Activated CD8-positive, alpha-beta T cell treated with anti-CD3 and anti-CD28 coated beads for 36 hours (primary cell): ENCODE data around the gene CACNB3. TPM values are rescaled to one million over a fixed set of nuclear protein-coding genes. Genes with fewer than 3 reads are reported as not detected.
"Not testable (repeated sequence)": the region's sequence is repeated elsewhere in the genome, so short reads cannot be mapped to it uniquely, and the experiment has no call there.

Experiments
- ATAC-seq: fragments of 200-7000 bp; cut with Tn5 transposase; one replicate; pipeline ENCODE4 v1.10.0; 2021; ENCODE audit warnings: mild to moderate bottlenecking, moderate library complexity
- CTCF ChIA-PET: fragments of 350-600 bp; sonication (Branson Sonifier 250); formaldehyde crosslinking; loops from one replicate; lab custom pipeline; 2021; ENCODE audit warnings: antibody characterized with exemption; lab: Charles Lee
- POLR2A ChIA-PET: fragments of 350-600 bp; sonication (Branson Sonifier 250); formaldehyde crosslinking; loops from one replicate; lab custom pipeline; 2021; ENCODE audit warnings: antibody characterized with exemption; lab: Charles Lee
- DNase-seq: peaks from one replicate; pipeline ENCODE4 v3.0.0-alpha.2; 2020
- H3K27ac Mint-ChIP-seq: one replicate; pipeline ENCODE4 v1.8.0; 2021; ENCODE audit warnings: mild to moderate bottlenecking, mixed read lengths
- H3K27me3 Mint-ChIP-seq: one replicate; pipeline ENCODE4 v1.8.0; 2021; ENCODE audit warnings: mixed read lengths
- H3K36me3 Mint-ChIP-seq: one replicate; pipeline ENCODE4 v1.8.0; 2021; ENCODE audit warnings: low read depth, mixed read lengths
- H3K4me1 Mint-ChIP-seq: one replicate; pipeline ENCODE4 v1.8.0; 2021; ENCODE audit warnings: low read depth, mixed read lengths
- H3K4me3 Mint-ChIP-seq: one replicate; pipeline ENCODE4 v1.8.0; 2021; ENCODE audit warnings: mild to moderate bottlenecking, moderate library complexity, mixed read lengths
- H3K9me3 Mint-ChIP-seq: one replicate; pipeline ENCODE4 v1.8.0; 2021; ENCODE audit warnings: mixed read lengths
- intact Hi-C: fragments of 100-400 bp; cut with micrococcal nuclease; formaldehyde crosslinking; loops from one replicate; pipeline ENCODE4 v1.10.0; 2022
- microRNA-seq: library from miRNA; unstranded; fragments of <30 nt; microRNA quantifications from one replicate; pipeline ENCODE4 v1.2.0, GENCODE V29; 2022; ENCODE audit warnings: borderline microRNAs expressed, borderline replicate concordance
- total RNA-seq, 2 experiments: library from RNA; stranded (reverse); gene quantifications; one replicate each; pipeline ENCODE4 v1.2.3, GENCODE V29; 2021
- TF ChIP-seq, protein P1 (sequence below): fragments of 200-600 bp; IDR thresholded peaks from one replicate; pipeline ENCODE4 v1.8.0; 2022; ENCODE audit warnings: antibody characterized with exemption, mild to moderate bottlenecking

Gene CACNB3
- total RNA-seq, 2 experiments from 2014 or later: 7.7 to 8.2 TPM

DNA sequence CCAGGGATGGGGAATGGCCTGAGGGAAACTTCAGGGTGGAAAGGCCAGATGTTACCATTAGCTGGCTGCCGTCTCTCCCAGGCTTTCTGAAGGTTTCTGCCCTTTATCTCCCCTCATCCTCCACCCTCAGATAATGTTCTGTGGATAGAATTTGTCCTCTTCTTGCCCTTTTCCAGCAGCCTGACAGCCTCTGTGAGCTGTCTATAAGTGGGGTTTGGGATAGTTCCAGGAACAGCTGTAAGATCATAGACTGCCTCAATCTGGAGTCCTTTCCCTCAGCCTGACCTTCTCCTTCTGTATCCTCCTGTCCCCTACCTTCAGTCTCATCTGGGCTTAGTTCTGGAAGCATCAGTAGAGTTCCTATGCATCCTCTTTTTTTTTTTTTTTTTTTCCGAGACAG lies 50.2 kb downstream of the CACNB3 start:
- Mint-ChIP-seq H3K27me3 (peaks cover 14% of the 10 kb centered on the region), H3K36me3 (no peaks in the 10 kb centered on the region), H3K27ac (no peak overlapping the region), H3K4me3 (no peak overlapping the region), H3K9me3 (no peaks in the 10 kb centered on the region), H3K4me1 (peaks cover 18% of the 10 kb centered on the region)
- ChIA-PET CTCF (interaction anchor here (0.7 to 9.2 kb wide), 4 partner anchors 17 to 106 kb away, joined by 3 to 103 read pairs (median 36); partner anchors contain the start of gene DDX23), POLR2A (interaction anchor here (1.1 to 7.4 kb wide), 3 partner anchors 15 to 56 kb away, joined by 3 to 56 read pairs (median 22); partner anchors contain the start of genes DDX23 and FKBP11)
- no peak for DNase-seq
- TF ChIP-seq, protein P1, sequence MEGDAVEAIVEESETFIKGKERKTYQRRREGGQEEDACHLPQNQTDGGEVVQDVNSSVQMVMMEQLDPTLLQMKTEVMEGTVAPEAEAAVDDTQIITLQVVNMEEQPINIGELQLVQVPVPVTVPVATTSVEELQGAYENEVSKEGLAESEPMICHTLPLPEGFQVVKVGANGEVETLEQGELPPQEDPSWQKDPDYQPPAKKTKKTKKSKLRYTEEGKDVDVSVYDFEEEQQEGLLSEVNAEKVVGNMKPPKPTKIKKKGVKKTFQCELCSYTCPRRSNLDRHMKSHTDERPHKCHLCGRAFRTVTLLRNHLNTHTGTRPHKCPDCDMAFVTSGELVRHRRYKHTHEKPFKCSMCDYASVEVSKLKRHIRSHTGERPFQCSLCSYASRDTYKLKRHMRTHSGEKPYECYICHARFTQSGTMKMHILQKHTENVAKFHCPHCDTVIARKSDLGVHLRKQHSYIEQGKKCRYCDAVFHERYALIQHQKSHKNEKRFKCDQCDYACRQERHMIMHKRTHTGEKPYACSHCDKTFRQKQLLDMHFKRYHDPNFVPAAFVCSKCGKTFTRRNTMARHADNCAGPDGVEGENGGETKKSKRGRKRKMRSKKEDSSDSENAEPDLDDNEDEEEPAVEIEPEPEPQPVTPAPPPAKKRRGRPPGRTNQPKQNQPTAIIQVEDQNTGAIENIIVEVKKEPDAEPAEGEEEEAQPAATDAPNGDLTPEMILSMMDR: no peak
- no peak for ATAC-seq
- intact Hi-C loops: no loop called here

DNA sequence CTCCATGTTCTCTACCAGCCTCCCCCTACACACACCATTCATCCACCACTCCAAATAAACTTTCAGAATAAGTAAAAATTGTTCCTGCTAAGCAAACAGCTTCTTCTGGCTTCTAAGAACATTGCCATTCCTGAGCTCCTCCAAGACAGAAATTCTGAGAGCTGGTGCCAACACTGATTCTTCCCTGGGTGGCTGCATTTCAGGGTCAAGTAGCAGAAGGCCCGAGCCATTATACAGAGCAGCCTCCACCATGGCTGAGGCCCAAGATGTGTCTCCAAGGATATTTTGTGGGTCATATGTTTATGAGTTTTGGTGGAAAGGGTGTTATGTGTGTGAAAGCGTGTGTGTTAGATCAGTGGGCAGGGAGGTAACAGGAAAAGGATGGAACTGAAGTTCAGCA lies 50.9 kb downstream of the CACNB3 start:
- intact Hi-C loops: no loop called here
- Mint-ChIP-seq H3K27me3 (peaks cover 7% of the 10 kb centered on the region), H3K27ac (no peak overlapping the region), H3K9me3 (no peaks in the 10 kb centered on the region), H3K4me3 (no peak overlapping the region), H3K4me1 (peaks cover 16% of the 10 kb centered on the region), H3K36me3 (no peaks in the 10 kb centered on the region)
- ChIA-PET CTCF (interaction anchor here (1.8 to 9.2 kb wide), 3 partner anchors 17 to 35 kb away, joined by 6 to 103 read pairs (median 65); partner anchors contain the start of gene DDX23), POLR2A (interaction anchor here (1.8 kb wide), 1 partner anchor 56 kb away, joined by 3 read pairs; the partner anchor contains the start of gene FKBP11)
- TF ChIP-seq, protein P1: no peak
- ATAC-seq (no peak), DNase-seq (no peak)

DNA sequence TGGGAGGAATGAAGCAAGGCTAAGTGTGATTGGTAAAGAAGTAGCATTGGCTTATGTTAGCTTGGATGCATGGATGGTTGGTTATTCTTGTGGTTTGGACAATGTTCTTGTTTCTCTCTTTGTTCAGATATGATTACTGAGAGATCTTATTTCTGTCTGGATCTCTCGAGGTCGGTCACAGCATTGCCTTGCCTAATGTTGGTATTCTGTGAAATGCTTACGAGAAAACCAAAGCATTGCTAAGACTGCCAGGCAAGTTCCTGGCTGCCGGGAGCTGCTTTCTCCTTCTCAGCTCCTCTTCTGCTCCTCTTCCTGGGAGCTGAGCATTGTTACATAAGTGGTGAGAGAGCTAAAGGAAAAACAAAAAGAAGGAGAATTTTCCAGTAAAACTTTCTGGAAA lies 54.8 kb downstream of the CACNB3 start:
- Mint-ChIP-seq H3K4me3 (no peak overlapping the region), H3K36me3 (no peaks in the 10 kb centered on the region), H3K4me1 (no peaks in the 10 kb centered on the region), H3K27ac (no peak overlapping the region), H3K9me3 (no peaks in the 10 kb centered on the region), H3K27me3 (no peaks in the 10 kb centered on the region)
- DNase-seq (no peak), ATAC-seq (no peak)
- intact Hi-C loops: no loop called here
- ChIA-PET POLR2A (no interaction called here), CTCF (interaction anchor here (1.2 to 3.9 kb wide), 6 partner anchors 10 to 115 kb away, joined by 3 to 28 read pairs (median 8); partner anchors contain the start of gene DDX23)
- TF ChIP-seq, protein P1: no peak

DNA sequence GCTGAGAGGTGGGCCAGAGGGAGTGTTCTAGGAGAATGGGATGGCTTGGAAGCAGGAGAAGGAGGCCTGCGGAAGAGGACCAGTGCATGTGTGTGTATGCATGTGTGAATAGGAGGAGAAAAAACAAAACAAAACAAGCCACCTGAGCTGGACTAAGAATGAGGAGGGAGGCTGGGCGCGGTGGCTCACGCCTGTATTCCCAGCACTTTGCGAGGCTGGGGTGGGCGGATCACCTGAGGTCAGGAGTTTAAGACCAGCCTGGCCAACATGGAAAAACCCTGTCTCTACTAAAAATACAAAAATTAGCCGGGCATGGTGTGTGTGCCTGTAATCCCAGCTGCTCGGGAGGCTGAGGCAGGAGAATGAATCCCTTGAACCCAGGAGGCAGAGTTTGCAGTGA lies 55.2 kb downstream of the CACNB3 start:
- H3K27me3 Mint-ChIP-seq, H3K4me1 Mint-ChIP-seq, POLR2A ChIA-PET, ATAC-seq, H3K4me3 Mint-ChIP-seq, H3K36me3 Mint-ChIP-seq, DNase-seq, intact Hi-C loops, H3K9me3 Mint-ChIP-seq, H3K27ac Mint-ChIP-seq: not testable (repeated sequence)
- CTCF ChIA-PET: interaction anchor here (1.2 to 3.9 kb wide), 7 partner anchors 9 to 114 kb away, joined by 3 to 28 read pairs (median 8); partner anchors contain the start of gene DDX23

DNA sequence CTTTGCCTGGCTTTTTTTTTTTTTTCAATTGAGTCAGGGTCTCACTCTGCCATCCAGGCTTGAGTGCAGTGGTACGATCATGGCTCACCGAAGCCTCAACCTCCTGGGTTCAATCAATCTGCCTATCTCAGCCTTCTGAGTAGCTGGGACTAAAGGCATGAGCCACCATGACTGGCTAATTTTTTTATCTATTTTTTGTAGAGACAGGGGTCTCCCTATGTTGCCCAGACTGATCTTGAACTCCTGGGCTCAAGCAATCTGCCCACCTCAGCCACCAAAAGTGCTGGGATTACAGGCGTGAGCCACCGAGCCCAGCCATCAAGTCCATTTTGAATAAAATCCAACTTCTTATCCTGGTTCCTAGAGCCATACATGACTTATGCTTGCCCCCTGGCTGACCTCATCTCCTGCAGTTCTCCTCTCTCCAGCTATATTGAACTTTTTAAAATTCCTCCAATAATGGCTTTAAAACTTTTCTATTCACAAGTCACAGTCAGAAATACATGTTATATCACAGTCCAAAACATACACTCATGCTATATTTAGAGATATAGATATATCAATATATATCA lies 57.7 kb downstream of the CACNB3 start:
- ChIA-PET CTCF (interaction anchor here (1.0 to 1.6 kb wide), 3 partner anchors 14 to 112 kb away, joined by 3 to 8 read pairs (median 4); no protein-coding TSS in a partner anchor), POLR2A (interaction anchor here (0.6 to 0.7 kb wide), 2 partner anchors 97 to 317 kb away, joined by 3 to 6 read pairs; no protein-coding TSS in a partner anchor)
- no peaks in the 10 kb centered on the region for H3K4me1 Mint-ChIP-seq

More for the DNA sequence above, 57.7 kb downstream of the CACNB3 start:
- TF ChIP-seq, protein P1: no peak
- no peak for ATAC-seq
- no peak for DNase-seq
- H3K9me3 Mint-ChIP-seq: no peaks in the 10 kb centered on the region
- H3K36me3 Mint-ChIP-seq: no peaks in the 10 kb centered on the region
- intact Hi-C loops: no loop called here
- no peak overlapping the region for H3K4me3 Mint-ChIP-seq
- H3K27me3 Mint-ChIP-seq: peaks cover 11% of the 10 kb centered on the region
- H3K27ac Mint-ChIP-seq: no peak overlapping the region

Small RNA genes lying within 50 kb of the gene (microRNA-seq; reads per million reads assigned to microRNA genes)
- gene MIR4701: not detected

Other genes starting within 250 kb of the CACNB3 start
- gene LALBA, start 248.4 kb upstream of the CACNB3 start, total RNA-seq: not detected
- 10 to 100 TPM; 45.9 to 47.3 TPM for gene KANSL2, start 136.3 kb upstream of the CACNB3 start, total RNA-seq
- 10 to 100 TPM; 68.7 to 73.8 TPM for gene CCNT1, start 101.8 kb upstream of the CACNB3 start, total RNA-seq
- gene ADCY6, start 29.4 kb upstream of the CACNB3 start, total RNA-seq: not detected
- 10 to 100 TPM; 84.5 to 95.6 TPM for gene DDX23, start 33.7 kb downstream of the CACNB3 start, total RNA-seq
- 1 to 10 TPM; 2.3 to 3.2 TPM for gene RND1, start 47.4 kb downstream of the CACNB3 start, total RNA-seq
- gene FKBP11, start 107.0 kb downstream of the CACNB3 start, total RNA-seq: 100 to 1,000 TPM in 1 of 2 experiments, 10 to 100 TPM in 1; 96.2 to 100 TPM
- 10 to 100 TPM; 58.3 to 67.6 TPM for gene ARF3, start 139.0 kb downstream of the CACNB3 start, total RNA-seq
- gene WNT10B, start 153.2 kb downstream of the CACNB3 start, total RNA-seq: under 1 TPM; 0.72 to 0.92 TPM
- gene WNT1, start 159.8 kb downstream of the CACNB3 start, total RNA-seq: not detected
- gene DDN, start 180.9 kb downstream of the CACNB3 start, total RNA-seq: 1 to 10 TPM in 1 of 2 experiments, under 1 TPM in 1; 0.72 to 1.2 TPM
- 10 to 100 TPM; 43.3 to 47.3 TPM for gene PRKAG1, start 200.3 kb downstream of the CACNB3 start, total RNA-seq
- 10 to 100 TPM; 57.5 to 62.3 TPM for gene KMT2D, start 242.3 kb downstream of the CACNB3 start, total RNA-seq